IPS-18a (cell line): ENCODE results near the gene MANF.

Experiments used
- H3K27ac ChIP-seq: one replicate; pipeline ENCODE4 v1.5.1; 2013; ENCODE audit warnings: low read length
- H3K27me3 ChIP-seq: one replicate; pipeline ENCODE4 v1.6.1; 2013; ENCODE audit warnings: mild to moderate bottlenecking, low read length; ENCODE audit not compliant: control insufficient read depth, insufficient read depth
- H3K36me3 ChIP-seq: one replicate; pipeline ENCODE4 v1.6.1; 2013; ENCODE audit warnings: low read depth, low read length; ENCODE audit not compliant: control insufficient read depth
- H3K4me1 ChIP-seq: one replicate; pipeline ENCODE4 v1.6.1; 2013; ENCODE audit warnings: low read depth, low read length; ENCODE audit not compliant: control insufficient read depth
- H3K4me3 ChIP-seq: one replicate; pipeline ENCODE4 v1.5.1; 2013; ENCODE audit warnings: low read length
- H3K9ac ChIP-seq: one replicate; pipeline ENCODE4 v1.6.1; 2013; ENCODE audit warnings: mild to moderate bottlenecking, low read length, moderate library complexity
- H3K9me3 ChIP-seq: one replicate; pipeline ENCODE4 v1.6.1; 2013; ENCODE audit warnings: low read depth, low read length; ENCODE audit not compliant: control insufficient read depth

MANF gene

DNA sequence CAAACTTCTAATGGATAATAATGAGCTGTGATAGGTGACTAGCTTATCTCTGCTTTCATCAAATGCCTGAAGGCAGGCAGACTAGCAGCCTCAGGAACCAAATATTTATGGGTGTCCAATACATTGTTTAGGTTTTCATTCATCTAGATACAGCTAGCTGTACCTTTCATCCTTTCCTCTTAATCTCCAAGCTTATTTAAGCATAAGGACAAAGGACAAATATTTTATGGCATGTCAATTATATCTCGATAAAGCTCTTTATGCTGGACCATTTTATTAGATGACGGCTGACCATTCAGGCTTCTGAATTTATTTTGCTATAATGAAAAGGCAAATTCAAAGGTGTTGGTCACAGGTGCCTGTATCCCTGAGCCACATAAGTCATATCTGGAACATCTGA, 22.9 kb downstream of the MANF start:
- Histone ChIP-seq H3K4me1 (no peaks in the 10 kb centered on the region), H3K36me3 (peaks cover 42% of the 10 kb centered on the region), H3K9me3 (no peaks in the 10 kb centered on the region), H3K27ac (no peak overlapping the region), H3K4me3 (no peak overlapping the region), H3K9ac (no peak overlapping the region), H3K27me3 (no peaks in the 10 kb centered on the region)

DNA sequence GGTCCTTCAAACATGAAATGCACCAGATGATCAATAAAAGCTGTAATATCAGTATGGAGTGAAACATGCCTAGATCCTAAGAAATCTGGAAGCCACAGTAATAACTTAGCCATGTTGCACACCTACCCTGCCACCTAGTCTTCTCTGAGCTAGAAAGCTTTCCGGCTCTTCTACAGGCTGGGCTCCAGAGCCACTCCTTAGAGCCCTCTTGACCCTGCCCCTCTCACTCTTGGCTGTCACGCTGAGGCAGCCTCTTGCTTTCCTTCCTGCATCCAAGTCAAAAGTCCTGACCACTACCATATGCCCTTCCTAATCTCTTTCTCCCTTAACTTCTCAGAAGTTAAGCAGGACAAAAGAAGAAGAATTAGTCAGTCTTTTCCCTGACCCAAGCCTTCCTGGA, 23.7 kb downstream of the MANF start:
- Histone ChIP-seq H3K9ac (no peak overlapping the region), H3K27ac (no peak overlapping the region), H3K36me3 (peaks cover 46% of the 10 kb centered on the region), H3K4me1 (no peaks in the 10 kb centered on the region), H3K27me3 (no peaks in the 10 kb centered on the region), H3K4me3 (no peak overlapping the region), H3K9me3 (no peaks in the 10 kb centered on the region)

DNA sequence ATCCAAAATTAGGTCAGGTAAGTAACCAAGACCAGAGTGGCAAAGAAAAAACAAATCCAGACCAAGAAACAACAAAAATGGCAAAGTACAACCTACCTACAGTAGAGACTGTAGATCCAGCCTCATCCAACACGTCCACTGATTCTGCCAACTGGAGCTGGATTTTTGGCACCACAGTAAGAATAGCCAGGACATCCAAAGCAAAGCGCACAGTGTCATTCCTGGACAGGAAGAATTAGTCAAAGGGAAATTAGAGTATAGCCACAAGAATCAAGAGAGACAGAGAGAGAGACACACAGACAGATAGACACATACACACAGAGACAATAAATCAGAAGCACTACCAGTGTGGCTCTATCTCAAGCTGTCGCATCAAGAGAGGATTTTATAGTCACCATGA, 37.1 kb downstream of the MANF start:
- Histone ChIP-seq H3K9ac (no peak overlapping the region), H3K4me3 (no peak overlapping the region), H3K27me3 (no peaks in the 10 kb centered on the region), H3K27ac (no peak overlapping the region), H3K4me1 (no peaks in the 10 kb centered on the region), H3K36me3 (peaks cover 52% of the 10 kb centered on the region), H3K9me3 (no peaks in the 10 kb centered on the region)

DNA sequence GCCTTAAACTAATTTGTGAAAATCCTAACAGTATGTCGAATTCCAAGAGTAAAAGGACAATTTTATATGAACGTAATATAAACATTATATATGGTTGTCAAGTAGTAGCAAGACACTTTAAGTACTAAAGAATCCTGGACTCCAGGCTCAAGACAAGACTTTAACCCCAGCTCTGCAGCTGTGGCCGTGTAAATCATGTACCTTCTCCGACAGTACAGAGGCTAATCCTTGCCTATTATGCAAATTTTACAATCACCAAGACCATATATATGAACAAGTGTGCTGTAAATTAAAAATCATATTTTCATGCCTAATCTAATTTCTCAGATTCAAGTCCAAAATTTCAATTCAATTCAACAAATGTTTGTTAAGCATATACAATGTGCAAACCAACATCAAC, 41.8 kb downstream of the MANF start:
- no peaks in the 10 kb centered on the region for H3K9me3 ChIP-seq
- no peak overlapping the region for H3K9ac ChIP-seq
- no peaks in the 10 kb centered on the region for H3K27me3 ChIP-seq
- H3K27ac ChIP-seq, result no peak overlapping the region
- H3K4me3 ChIP-seq, result no peak overlapping the region
- no peaks in the 10 kb centered on the region for H3K4me1 ChIP-seq
- H3K36me3 ChIP-seq, result peaks cover 42% of the 10 kb centered on the region

DNA sequence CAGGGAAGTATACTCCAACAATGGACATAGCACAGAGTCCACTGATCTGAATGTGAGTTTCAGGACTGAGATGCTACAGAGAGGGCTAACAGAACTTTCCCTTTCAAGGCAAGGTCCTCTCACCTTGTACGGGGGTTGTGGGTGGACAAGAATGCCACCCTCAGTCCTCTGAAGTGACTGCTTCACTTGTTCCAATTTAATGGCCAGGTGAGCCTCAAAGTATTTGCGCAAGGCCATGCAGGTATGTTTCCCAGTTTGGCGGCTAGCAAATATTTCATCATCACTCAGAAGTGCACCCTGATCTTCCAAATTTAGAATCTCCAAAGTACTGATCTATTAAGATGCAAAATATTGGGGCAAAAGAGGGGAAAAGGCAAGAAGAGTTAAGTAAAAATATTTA, 44.0 kb downstream of the MANF start:
- no peaks in the 10 kb centered on the region for H3K4me1 ChIP-seq
- H3K27me3 ChIP-seq, result no peaks in the 10 kb centered on the region
- H3K9ac ChIP-seq, result no peak overlapping the region
- H3K4me3 ChIP-seq, result no peak overlapping the region
- no peak overlapping the region for H3K27ac ChIP-seq
- peaks cover 45% of the 10 kb centered on the region for H3K36me3 ChIP-seq
- no peaks in the 10 kb centered on the region for H3K9me3 ChIP-seq

DNA sequence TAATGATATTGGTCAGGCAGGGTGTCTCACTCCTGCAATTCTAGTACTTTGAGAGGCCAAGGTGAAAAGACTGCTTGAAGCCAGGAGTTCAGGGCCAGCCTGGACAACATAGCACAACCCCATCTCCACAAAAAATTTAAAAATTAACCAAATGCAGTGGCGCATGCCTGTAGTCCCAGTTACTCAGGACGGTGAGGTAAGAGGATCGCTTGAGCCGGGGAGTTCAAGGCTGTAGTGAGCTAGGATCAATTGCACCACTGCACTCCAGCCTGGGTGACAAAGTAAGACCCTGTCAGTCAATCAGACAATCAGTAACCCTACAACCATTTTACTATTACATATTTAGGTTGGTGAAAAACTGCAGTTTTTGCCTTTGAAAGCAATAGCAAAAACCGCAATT, 49.0 kb downstream of the MANF start:
- no peaks in the 10 kb centered on the region for H3K4me1 ChIP-seq
- H3K9ac ChIP-seq, result no peak overlapping the region
- no peak overlapping the region for H3K27ac ChIP-seq

DNA sequence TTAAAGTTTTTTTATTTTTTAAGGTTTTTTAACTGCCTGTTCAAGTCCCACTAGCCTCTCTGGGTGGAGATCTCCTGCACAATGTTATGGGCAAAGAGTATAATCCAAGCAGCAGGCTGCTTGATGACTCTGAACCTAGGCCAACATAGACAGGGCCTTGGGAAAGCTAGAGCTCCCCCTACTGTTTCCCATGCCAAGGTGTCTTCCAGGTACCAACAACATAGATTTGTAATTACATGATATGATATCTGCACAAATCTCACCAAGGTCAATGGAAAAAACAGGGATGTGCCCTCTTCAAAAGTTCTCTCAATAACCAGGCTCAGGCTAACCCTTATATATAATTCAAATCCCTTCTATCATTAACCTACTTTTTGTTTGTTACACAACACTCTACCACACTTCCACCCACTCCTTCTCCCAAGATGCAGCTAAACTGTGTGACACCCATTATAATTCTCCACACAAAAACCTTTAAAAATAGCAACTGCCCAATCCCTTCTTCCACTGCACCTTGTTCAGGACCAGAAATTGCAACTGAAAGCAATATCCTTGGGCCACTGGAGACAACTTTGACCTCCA, 49.7 kb downstream of the MANF start:
- no peaks in the 10 kb centered on the region for H3K27me3 ChIP-seq
- no peak overlapping the region for H3K27ac ChIP-seq
- no peaks in the 10 kb centered on the region for H3K9me3 ChIP-seq
- no peak overlapping the region for H3K4me3 ChIP-seq
- H3K9ac ChIP-seq, result no peak overlapping the region
- H3K4me1 ChIP-seq, result no peaks in the 10 kb centered on the region
- peaks cover 18% of the 10 kb centered on the region for H3K36me3 ChIP-seq

More for the DNA sequence above, 49.0 kb downstream of the MANF start:
- peaks cover 25% of the 10 kb centered on the region for H3K36me3 ChIP-seq
- H3K4me3 ChIP-seq, result no peak overlapping the region
- no peaks in the 10 kb centered on the region for H3K9me3 ChIP-seq
- no peaks in the 10 kb centered on the region for H3K27me3 ChIP-seq

DNA sequence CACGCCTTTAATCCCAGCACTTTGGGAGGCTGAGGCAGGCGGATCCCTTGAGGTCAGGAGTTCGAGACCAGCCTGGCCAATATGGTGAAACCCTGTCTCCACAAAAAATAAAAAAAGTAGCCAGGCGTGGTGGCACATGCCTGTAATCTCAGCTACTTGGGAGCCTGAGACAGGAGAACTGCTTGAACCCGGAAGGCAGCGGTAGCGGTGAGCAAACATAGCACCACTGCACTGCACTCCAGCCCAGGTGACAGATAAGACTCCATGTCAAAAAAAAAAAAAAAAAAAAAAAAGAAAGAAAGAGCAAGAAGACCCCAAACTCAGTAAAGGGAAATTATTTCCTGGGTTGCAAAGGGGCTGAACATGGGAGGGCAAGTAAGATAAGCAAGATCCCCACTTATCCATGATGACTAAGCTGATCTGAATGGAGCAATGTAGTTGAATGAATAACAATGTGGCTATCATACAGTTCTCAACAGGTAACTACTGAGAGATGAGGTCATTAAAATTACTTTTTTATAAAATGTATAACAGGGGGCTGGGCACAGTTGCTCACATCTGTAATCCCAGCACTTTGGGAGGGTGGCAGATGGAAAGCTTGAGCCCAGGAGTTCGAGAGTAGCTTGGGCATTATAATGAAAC, 52.0 kb downstream of the MANF start:
- no peak overlapping the region for H3K27ac ChIP-seq
- H3K27me3 ChIP-seq, result no peaks in the 10 kb centered on the region
- no peaks in the 10 kb centered on the region for H3K9me3 ChIP-seq
- H3K4me1 ChIP-seq, result no peaks in the 10 kb centered on the region
- no peak overlapping the region for H3K9ac ChIP-seq
- no peak overlapping the region for H3K4me3 ChIP-seq
- peaks cover 26% of the 10 kb centered on the region for H3K36me3 ChIP-seq
